ENCODE results near the gene TANGO6.

TANGO6 gene

DNA sequence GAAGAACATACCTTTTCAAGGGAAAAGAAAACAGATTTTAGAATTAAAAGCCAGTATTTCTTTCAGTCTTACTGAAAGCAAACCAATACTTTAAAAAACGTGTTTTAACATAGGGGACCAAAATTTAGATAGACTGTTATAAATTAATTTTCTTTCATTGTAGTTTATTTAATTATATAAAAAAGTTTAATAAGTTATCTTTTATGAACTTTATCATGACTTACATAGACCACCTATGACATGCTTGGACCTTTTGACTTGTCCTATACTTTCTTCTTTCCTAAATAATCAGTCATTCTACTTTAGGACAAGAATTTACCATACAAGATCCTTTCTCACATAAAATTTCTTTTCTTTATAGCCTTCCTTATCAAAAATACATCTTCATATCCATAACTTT, 160.2 kb downstream of the TANGO6 start:
- Histone ChIP-seq H2AFZ (ENCODE audit: low read depth, low read length) (no peak overlapping the region), H3K9ac (ENCODE audit: low read depth, low read length) (no peak overlapping the region), H3K4me1 (ENCODE audit: insufficient read depth, low read length) (no peaks in the 10 kb centered on the region), H3K4me3 (ENCODE audit: low read depth in 1 of 2, low read length in 2 of 2) (no peak overlapping the region), H3K36me3 (ENCODE audit: insufficient read depth, low read length) (peaks cover 8% of the 10 kb centered on the region; the same call in 1 of the 2 replicates), H3K79me2 (ENCODE audit: insufficient read depth, low read length) (no peaks in the 10 kb centered on the region), H3K9me3 (ENCODE audit: insufficient read depth, low read length, severe bottlenecking) (peaks cover 30% of the 10 kb centered on the region), H3K27me3 (ENCODE audit: insufficient read depth, low read length, poor library complexity) (no peaks in the 10 kb centered on the region), H3K27ac (ENCODE audit: low read length) (no peak overlapping the region), H3K4me2 (ENCODE audit: insufficient read depth, low read length) (no peak overlapping the region), H4K20me1 (ENCODE audit: insufficient read depth, low read length) (no peaks in the 10 kb centered on the region)
- DNase-seq (no peak), ATAC-seq (ENCODE audit: insufficient read depth, low read depth) (no peak)
- TF ChIP-seq, protein P1, sequence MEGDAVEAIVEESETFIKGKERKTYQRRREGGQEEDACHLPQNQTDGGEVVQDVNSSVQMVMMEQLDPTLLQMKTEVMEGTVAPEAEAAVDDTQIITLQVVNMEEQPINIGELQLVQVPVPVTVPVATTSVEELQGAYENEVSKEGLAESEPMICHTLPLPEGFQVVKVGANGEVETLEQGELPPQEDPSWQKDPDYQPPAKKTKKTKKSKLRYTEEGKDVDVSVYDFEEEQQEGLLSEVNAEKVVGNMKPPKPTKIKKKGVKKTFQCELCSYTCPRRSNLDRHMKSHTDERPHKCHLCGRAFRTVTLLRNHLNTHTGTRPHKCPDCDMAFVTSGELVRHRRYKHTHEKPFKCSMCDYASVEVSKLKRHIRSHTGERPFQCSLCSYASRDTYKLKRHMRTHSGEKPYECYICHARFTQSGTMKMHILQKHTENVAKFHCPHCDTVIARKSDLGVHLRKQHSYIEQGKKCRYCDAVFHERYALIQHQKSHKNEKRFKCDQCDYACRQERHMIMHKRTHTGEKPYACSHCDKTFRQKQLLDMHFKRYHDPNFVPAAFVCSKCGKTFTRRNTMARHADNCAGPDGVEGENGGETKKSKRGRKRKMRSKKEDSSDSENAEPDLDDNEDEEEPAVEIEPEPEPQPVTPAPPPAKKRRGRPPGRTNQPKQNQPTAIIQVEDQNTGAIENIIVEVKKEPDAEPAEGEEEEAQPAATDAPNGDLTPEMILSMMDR (IDR thresholded peaks at IDR 0.05; ENCODE audit: borderline replicate concordance, extremely low read depth, low read length, poor library complexity, severe bottlenecking): no peak
- no peak for TF ChIP-seq EZH2 (IDR thresholded peaks at IDR 0.05; ENCODE audit: borderline replicate concordance, low read depth, low read length, severe bottlenecking)

DNA sequence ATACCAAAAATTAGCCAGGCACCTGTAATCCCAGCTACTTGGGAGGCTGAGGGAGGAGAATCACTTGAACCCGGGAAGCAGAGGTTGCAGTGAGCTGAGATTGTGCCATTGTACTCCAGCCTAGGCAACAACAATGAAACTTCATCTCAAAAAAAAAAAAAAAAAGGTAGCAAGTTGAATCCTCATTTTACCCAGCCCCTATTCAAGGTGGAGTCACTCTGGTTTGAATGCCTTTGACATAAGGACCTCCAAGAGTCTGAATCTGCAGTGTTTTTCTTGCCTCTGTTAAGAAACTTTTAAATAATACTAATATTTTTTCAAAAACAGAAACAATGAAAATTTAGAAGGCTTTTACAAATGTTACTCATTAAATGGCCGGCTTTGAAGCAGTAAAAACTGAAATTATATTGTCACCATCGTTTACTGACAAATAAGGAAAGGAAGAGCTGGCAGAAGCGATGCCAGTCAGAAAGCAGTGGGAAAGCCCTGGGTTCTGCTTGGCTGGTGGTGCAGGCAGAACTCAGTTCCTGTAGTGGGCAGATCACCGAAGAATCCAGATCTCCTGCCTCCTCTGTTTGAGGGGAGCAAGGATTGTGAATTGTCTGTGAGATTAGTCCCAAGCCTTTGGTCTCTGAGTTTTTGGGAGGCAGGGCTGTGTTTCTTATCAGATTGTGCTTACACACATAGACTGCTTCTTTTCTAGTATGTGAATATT, 162.5 kb downstream of the TANGO6 start:
- H3K36me3 ChIP-seq (ENCODE audit: insufficient read depth, low read length): peaks cover 8% of the 10 kb centered on the region; the same call in 1 of the 2 replicates
- H3K4me2 ChIP-seq (ENCODE audit: insufficient read depth, low read length): no peak overlapping the region
- no peak for TF ChIP-seq EZH2 (IDR thresholded peaks at IDR 0.05; ENCODE audit: borderline replicate concordance, low read depth, low read length, severe bottlenecking)
- peaks cover 30% of the 10 kb centered on the region for H3K9me3 ChIP-seq (ENCODE audit: insufficient read depth, low read length, severe bottlenecking)
- no peak for DNase-seq
- H4K20me1 ChIP-seq (ENCODE audit: insufficient read depth, low read length): no peaks in the 10 kb centered on the region
- H3K4me3 ChIP-seq (ENCODE audit: low read depth in 1 of 2, low read length in 2 of 2): no peak overlapping the region
- no peaks in the 10 kb centered on the region for H3K79me2 ChIP-seq (ENCODE audit: insufficient read depth, low read length)
- H3K4me1 ChIP-seq (ENCODE audit: insufficient read depth, low read length): no peaks in the 10 kb centered on the region
- no peak overlapping the region for H3K9ac ChIP-seq (ENCODE audit: low read depth, low read length)
- no peak overlapping the region for H3K27ac ChIP-seq (ENCODE audit: low read length)
- no peaks in the 10 kb centered on the region for H3K27me3 ChIP-seq (ENCODE audit: insufficient read depth, low read length, poor library complexity)
- ATAC-seq (ENCODE audit: insufficient read depth, low read depth): no peak
- no peak overlapping the region for H2AFZ ChIP-seq (ENCODE audit: low read depth, low read length)

DNA sequence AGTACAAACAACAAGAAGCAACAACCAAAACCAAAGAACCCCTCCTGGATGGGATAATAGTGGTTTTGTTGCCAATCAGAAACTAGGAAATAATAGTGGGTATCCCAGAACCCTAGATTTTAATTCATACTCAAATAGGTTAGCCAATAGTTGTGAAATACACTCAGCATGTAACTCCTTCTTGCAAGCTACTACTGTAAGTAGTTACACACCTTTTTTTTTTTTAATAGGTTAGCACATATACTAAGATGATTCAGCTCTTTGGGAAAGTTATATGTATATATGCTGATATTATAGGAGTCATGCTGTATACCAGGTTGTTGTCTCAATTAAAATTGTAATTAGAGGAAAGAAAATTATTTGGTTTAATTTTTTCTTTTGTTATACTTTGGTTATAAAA, 169.6 kb downstream of the TANGO6 start:
- no peak for TF ChIP-seq EZH2 (IDR thresholded peaks at IDR 0.05; ENCODE audit: borderline replicate concordance, low read depth, low read length, severe bottlenecking)
- TF ChIP-seq, protein P1 (IDR thresholded peaks at IDR 0.05; ENCODE audit: borderline replicate concordance, extremely low read depth, low read length, poor library complexity, severe bottlenecking): no peak
- H3K4me1 ChIP-seq (ENCODE audit: insufficient read depth, low read length): no peaks in the 10 kb centered on the region
- no peaks in the 10 kb centered on the region for H3K9me3 ChIP-seq (ENCODE audit: insufficient read depth, low read length, severe bottlenecking)
- H2AFZ ChIP-seq (ENCODE audit: low read depth, low read length): no peak overlapping the region
- no peak overlapping the region for H3K4me3 ChIP-seq (ENCODE audit: low read depth in 1 of 2, low read length in 2 of 2)
- no peak overlapping the region for H3K4me2 ChIP-seq (ENCODE audit: insufficient read depth, low read length)
- no peak overlapping the region for H3K9ac ChIP-seq (ENCODE audit: low read depth, low read length)
- DNase-seq: no peak
- no peaks in the 10 kb centered on the region for H3K36me3 ChIP-seq (ENCODE audit: insufficient read depth, low read length)
- no peaks in the 10 kb centered on the region for H3K79me2 ChIP-seq (ENCODE audit: insufficient read depth, low read length)
- H3K27me3 ChIP-seq (ENCODE audit: insufficient read depth, low read length, poor library complexity): no peaks in the 10 kb centered on the region
- no peak overlapping the region for H3K27ac ChIP-seq (ENCODE audit: low read length)
- ATAC-seq (ENCODE audit: insufficient read depth, low read depth): no peak
- no peaks in the 10 kb centered on the region for H4K20me1 ChIP-seq (ENCODE audit: insufficient read depth, low read length)

DNA sequence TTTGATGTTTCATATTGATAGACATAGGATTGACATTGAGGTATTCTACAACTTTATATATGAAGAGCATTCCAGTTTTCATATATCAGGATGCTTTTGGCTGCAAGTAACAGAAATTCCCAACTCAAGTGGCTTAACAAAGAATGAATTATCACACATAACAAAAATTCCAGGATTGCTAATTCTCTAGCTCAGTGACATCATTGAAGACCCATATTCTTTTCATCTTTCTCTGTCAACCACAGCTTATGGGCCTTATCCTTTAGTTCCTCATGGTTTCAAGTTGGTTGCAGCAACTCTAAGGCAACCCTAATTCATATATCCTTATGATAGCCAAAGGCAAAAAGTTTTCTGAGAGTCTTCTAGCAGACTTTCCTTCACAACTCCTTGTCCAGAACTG, 170.7 kb downstream of the TANGO6 start:
- DNase-seq (no peak), ATAC-seq (ENCODE audit: insufficient read depth, low read depth) (no peak)
- Histone ChIP-seq H3K36me3 (ENCODE audit: insufficient read depth, low read length) (no peaks in the 10 kb centered on the region), H3K4me2 (ENCODE audit: insufficient read depth, low read length) (no peak overlapping the region), H3K79me2 (ENCODE audit: insufficient read depth, low read length) (no peaks in the 10 kb centered on the region), H3K4me3 (ENCODE audit: low read depth in 1 of 2, low read length in 2 of 2) (no peak overlapping the region), H3K9ac (ENCODE audit: low read depth, low read length) (no peak overlapping the region), H2AFZ (ENCODE audit: low read depth, low read length) (no peak overlapping the region), H4K20me1 (ENCODE audit: insufficient read depth, low read length) (no peaks in the 10 kb centered on the region), H3K9me3 (ENCODE audit: insufficient read depth, low read length, severe bottlenecking) (no peaks in the 10 kb centered on the region), H3K4me1 (ENCODE audit: insufficient read depth, low read length) (no peaks in the 10 kb centered on the region), H3K27ac (ENCODE audit: low read length) (no peak overlapping the region), H3K27me3 (ENCODE audit: insufficient read depth, low read length, poor library complexity) (no peaks in the 10 kb centered on the region)
- TF ChIP-seq, protein P1 (IDR thresholded peaks at IDR 0.05; ENCODE audit: borderline replicate concordance, extremely low read depth, low read length, poor library complexity, severe bottlenecking): no peak
- TF ChIP-seq EZH2 (IDR thresholded peaks at IDR 0.05; ENCODE audit: borderline replicate concordance, low read depth, low read length, severe bottlenecking): no peak

Data from DND-41 (cell line).